Frontal cortex (tissue), 4 donors: Measurements from ENCODE around the gene CDK5RAP2. TPM values are rescaled to one million over a fixed set of nuclear protein-coding genes. Genes with fewer than 3 reads are reported as not detected.
A peak's percentile ranks its signal among the peaks of the same experiment; 100 is the strongest.

Experiments
- DNase-seq, 2 donors: peaks; one replicate each; pipeline ENCODE4 v3.0.0; 2012; ENCODE audit warnings: low spot score in 2 of 2
- FAIRE-seq: peaks from 2 replicates; lab custom pipeline; 2012; peaks lifted over from hg19 to GRCh38; lab: Jason Lieb, UNC
- total RNA-seq: library from RNA; depleted of rRNA; stranded (reverse); fragments of >200 nt; gene quantifications from one replicate; pipeline ENCODE4 v1.2.3, GENCODE V29; 2014
- donor health status: control.
- donor health status: control.
- donor health status: control.

CDK5RAP2 gene
- total RNA-seq, 1 donor from 2014 or later: 41.2 TPM

DNA sequence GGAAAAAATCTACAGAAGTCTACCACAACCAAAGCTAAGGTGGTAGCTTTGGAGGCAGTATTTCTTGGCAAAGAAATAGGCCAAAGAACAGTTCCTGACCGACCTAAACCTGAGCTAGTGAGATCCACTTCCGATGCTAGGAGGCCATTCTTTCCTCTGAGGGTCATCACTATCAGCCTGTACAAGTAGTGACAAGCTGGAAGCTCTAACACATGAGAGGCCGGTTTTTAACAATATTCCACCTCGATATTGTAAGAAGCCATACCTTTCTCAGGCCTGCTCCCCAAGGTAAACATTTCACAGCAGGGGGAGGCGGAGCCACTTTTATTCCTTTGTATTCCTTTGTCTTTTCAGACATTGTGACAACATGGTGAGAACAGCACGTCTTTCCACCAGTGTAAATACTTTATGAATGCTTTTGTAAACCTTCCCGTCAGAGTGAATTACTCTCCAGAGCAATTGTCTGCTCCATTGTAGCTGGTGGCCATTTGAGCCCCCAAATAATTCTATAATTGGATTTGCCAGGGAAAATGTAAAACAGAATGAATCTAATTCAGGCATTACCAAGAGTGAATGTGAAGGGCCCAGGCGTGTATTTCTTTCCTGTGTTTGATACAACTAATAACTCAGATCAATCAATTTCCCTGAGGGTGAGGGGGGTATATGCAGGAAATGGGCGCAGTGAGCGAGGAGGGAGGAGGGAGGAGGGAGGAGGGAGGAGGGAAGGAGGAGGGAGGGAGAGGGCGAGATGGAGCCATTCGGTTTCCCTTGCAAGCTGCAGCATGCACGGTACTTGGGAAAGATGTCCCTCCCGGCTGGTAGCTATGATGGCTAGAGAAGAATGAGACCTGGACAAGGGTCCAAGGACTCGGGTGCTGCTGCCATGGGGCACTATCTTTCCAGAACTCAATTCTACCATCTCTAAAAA is 166.6 kb downstream of the CDK5RAP2 start:
- DNase-seq (no peak), FAIRE-seq (no peak)

DNA sequence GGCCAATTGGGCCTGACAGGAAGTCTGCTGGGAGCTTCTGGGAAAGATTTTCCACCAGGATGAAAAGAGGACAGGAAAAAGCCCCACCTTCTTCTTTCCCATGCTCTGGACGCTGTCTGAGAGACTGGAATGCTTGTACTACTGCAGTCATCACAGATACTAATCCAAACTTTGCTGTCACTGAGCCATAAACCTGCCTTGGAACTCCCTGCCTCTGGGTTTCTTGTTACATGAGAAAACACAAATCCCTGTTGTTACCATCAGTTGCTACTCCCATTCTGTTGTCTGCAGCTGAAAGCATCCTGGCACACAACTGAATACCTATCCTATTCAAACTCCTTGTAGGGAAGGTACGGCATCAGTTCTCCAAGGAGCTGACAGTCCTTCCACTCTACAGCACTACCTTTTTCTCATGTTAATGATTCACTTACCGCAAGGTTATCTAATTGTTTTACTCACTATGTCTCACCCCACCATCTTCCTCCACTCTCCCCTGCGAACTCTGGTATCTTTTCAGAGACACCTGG is 167.5 kb downstream of the CDK5RAP2 start:
- DNase-seq: no peak
- no peak for FAIRE-seq

GRCh38 chr9:120411862-120412424 is 168.0 kb downstream of the CDK5RAP2 start:
- DNase-seq: no peak
- FAIRE-seq: no peak

DNA sequence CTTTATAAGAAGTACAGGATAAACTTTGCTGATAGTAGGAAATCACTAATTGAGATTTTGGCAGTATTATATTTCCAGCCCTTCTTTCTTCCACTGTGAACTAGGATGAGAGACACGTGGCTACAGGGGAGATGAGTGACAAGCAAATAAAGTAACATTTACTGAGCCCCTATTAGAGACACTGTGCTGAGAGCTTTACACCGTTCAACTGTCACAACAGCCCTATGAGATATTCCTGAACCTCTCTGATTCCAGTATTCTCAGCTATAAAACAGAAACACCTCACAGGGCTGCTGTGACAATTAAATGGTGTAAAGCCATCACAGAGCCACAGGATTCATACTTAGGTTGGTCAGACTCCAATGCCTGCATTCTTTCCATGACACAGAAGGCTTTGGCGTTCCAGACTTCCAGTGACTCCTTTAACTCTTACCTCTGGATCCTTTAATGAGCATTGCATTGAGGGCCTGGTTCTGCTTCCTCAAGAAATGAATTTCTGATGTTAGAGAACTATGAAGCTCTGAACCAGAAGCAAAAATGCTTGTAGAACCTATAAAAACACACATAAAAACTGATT is 169.0 kb downstream of the CDK5RAP2 start:
- FAIRE-seq (no peak), DNase-seq (no peak)

DNA sequence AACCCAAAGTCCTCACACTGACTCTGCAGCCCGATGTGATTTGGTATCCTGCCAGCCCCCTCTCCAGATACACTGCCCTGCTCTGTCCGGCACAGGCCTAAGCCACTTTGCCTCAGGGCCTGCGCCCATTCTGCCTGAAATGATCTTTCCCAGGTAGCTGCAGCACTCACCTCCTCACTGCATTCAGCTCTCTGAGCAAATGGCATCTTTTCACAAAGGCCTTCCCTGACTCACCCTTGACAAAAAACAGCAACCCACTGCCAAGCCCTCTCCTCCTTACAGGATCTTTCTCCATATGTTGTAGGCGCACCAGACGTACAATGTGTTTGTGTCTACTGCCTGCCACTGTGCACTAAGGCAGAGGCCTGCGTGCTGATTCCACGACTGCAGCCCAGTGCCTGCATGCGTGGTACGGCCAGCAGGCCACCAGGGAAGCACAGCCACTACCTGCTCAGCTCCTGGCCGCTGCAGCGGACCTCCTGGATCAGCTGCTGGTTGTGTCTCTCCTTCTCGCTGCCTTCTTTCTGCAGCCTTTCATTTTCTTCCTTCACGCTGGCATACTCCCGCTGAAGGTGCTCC is 171.2 kb downstream of the CDK5RAP2 start:
- no peak for DNase-seq
- FAIRE-seq: no peak

DNA sequence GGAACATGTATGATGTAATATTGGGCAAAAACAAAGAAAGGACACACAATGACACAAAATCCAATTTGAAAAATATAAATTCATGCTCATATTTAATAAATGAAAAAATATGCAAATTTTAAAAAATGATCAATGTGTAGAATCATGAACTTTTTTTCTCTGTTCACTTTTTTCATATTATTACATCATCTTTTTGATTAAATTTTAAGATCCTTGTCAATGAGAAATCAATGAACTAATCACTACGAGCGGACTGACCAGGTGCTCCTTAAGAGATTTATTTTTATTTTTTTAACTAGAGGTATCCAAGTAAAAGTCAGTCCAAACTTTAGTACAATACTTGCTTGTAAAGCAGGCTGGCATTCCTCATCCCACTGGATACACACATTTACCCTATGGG is 174.1 kb downstream of the CDK5RAP2 start:
- peak; percentile 44 for FAIRE-seq
- DNase-seq: no peak

- DNase-seq: no peak
- FAIRE-seq: no peak
These were observed 174.8 kb downstream of the CDK5RAP2 start for GRCh38 chr9:120405134-120405533.

DNA sequence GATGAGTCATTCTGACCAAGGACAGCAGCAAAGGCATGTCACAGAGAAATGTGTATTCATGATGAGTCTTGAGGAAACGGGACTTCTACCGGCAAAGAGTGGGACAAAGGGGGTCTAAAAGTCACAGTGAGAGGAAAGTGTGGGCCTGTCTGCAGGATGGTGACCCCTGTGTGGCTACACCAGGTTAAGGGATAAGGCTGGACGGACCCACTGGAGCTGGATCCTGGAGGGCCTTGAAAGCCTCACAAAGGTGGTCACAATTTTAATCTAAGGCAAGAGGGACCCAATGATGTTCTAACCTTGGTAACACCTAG is 176.5 kb downstream of the CDK5RAP2 start:
- no peak for FAIRE-seq
- DNase-seq: no peak

- no peak for DNase-seq
- no peak for FAIRE-seq
These were observed 177.0 kb downstream of the CDK5RAP2 start for GRCh38 chr9:120402741-120403542.

GRCh38 chr9:120399940-120400339 is 180.0 kb downstream of the CDK5RAP2 start:
- FAIRE-seq (no peak), DNase-seq (no peak)

DNA sequence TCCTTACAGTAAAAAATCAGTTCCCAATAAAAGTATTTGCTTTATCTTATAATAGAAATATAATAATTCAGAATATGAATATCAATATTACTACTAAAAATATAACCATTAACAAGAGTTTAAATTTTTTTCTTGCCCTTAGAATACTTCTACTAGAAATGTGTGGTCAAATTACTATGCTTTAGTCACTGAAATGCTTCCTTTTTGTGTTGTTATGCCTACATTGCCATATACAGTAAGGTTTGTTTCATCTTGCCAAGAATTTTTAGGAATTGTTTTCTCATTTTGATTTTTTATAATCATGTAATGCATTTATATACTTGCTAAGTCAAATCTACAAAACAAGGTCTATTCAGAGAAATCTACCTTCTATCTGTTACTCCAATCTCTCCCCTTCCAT is 181.7 kb downstream of the CDK5RAP2 start:
- FAIRE-seq (no peak), DNase-seq (no peak)

DNA sequence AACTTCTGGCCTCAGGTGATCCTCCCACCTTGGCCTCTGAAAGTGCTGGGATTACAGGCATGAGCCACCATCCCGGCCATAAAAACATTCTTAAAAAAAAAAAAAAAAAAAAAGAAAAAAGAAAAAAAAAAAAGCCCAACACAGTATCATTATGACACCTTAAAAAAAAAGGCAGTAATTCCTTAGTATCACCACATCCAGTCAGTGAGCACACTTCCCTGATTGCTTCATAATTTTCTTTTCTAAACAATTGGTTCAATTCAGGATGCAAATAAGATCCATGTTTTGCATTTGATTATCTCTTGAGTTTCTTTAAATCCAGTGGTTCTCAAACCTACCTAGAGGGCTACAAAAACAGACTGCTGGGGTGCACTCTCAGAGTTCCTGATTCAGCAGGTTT is 182.5 kb downstream of the CDK5RAP2 start:
- DNase-seq (no peak), FAIRE-seq (no peak)

GRCh38 chr9:120396931-120397330 is 183.0 kb downstream of the CDK5RAP2 start:
- no peak for FAIRE-seq

GRCh38 chr9:120396418-120396817 is 183.5 kb downstream of the CDK5RAP2 start:
- DNase-seq (no peak), FAIRE-seq (no peak)

More at GRCh38 chr9:120396931-120397330, 183.0 kb downstream of the CDK5RAP2 start:
- DNase-seq: no peak

DNA sequence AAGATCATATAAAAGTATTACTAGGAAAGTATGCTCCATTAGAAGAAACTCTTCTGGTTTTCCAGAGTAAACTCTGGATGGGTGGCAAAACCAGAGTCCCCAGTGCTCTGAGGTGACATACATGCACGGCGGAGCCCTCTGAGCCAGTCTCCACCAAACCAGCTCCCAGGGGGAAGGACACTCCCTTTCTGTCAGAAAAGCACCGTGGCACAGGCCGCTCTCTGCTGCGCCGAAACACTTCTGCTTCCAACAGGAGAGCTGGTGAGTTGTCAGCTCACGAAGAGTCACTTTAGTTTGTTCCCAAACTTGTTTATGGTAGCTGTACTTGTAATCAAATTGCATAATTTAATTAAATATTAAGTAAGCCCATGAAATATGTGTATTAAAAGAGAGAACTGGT is 184.6 kb downstream of the CDK5RAP2 start:
- no peak for DNase-seq
- FAIRE-seq: no peak

DNA sequence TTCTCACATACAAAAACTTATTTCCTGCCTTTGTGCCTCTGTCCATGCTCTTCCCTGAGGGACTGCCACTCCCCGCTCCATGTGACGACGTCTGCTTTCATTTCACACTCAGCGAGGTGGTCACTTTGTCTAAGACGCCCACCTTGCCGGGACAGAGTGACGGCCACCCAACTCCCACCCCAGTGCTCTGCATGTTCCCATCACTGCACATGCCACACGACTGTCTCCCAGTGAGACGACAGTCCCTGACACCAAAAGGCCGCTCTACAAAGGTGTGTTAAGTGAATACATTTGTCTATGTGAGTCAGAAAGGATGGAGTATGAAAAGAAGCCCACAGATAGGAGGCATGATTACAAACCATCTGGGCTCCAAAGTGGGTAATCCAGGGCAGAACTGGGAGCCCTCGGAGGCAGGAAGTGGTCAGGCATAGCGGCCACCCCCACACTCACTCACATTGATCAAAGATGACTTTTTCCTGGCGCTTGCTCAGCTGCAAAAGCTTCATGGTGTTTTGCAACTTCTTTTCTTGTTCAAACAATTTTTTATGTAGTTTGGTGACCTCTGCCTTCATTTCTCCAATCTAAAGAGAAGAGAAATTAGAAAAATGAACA is 185.8 kb downstream of the CDK5RAP2 start:
- no peak for DNase-seq
- no peak for FAIRE-seq

GRCh38 chr9:120393386-120394057 is 186.4 kb downstream of the CDK5RAP2 start:
- FAIRE-seq (no peak), DNase-seq (no peak)

- FAIRE-seq (no peak), DNase-seq (no peak)
These were observed 187.3 kb downstream of the CDK5RAP2 start for GRCh38 chr9:120392711-120393110.

DNA sequence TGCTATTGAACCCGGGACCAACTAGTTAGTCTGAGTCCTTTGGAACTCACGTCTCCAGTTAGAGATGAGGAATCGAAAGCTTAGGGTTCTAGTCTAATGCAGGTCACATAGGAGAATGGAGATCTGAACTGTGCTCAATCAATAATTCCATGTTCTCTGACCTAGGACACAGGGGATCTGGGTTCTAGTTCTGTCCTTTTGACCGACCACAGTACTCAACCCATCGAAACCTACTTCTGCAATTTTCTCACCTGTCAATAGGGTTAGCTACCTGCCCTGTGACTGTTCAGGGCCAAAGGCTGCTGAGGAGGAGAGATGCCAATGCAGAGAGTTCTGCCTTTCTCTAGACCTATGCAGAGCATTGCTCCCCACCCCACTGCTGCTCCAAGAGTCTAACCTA is 187.7 kb downstream of the CDK5RAP2 start:
- FAIRE-seq (no peak), DNase-seq (no peak)
